WERI-Rb-1 (cell line): ENCODE measurements around the gene HES2.

Experiments
- DNase-seq: peaks from one replicate; pipeline ENCODE4 v3.0.0-alpha.2; 2020
- H3K27ac ChIP-seq: fragments of 250-450 bp; sonication (Bioruptor Pico); 2 replicates; pipeline ENCODE4 v1.5.1; 2020; ENCODE audit warnings: mild to moderate bottlenecking, moderate library complexity
- H3K27me3 ChIP-seq: fragments of 250-450 bp; sonication (Bioruptor Pico); 2 replicates; pipeline ENCODE4 v1.5.1; 2021; ENCODE audit warnings: mild to moderate bottlenecking, low read depth, moderate library complexity; ENCODE audit not compliant: insufficient read depth, severe bottlenecking
- H3K36me3 ChIP-seq: fragments of 250-450 bp; sonication (Bioruptor Pico); 2 replicates; pipeline ENCODE4 v1.5.1; 2020; ENCODE audit warnings: mild to moderate bottlenecking, moderate library complexity
- H3K4me3 ChIP-seq: 2 replicates; pipeline ENCODE4 v1.5.1; 2011; ENCODE audit warnings: low read depth, mild to moderate bottlenecking, control low read depth, low read length
- H3K9me3 ChIP-seq: fragments of 250-450 bp; sonication (Bioruptor Pico); 2 replicates; pipeline ENCODE4 v1.5.1; 2021; ENCODE audit warnings: mild to moderate bottlenecking, moderate library complexity; ENCODE audit not compliant: severe bottlenecking
- CTCF ChIP-seq: IDR thresholded peaks from 2 replicates; pipeline ENCODE4 v1.5.1; 2011; ENCODE audit warnings: low read depth, mild to moderate bottlenecking, control low read depth, inconsistent platforms, low read length

HES2 gene

GRCh38 chr1:6419804-6420453 lies at the start of gene HES2:
TSS of gene HES2 (minus strand) at chr1:6419919. CDS start at chr1:6419820, 99 bp downstream.
- Histone ChIP-seq H3K27me3 (no peaks in the 10 kb centered on the region), H3K9me3 (no peaks in the 10 kb centered on the region), H3K36me3 (no peaks in the 10 kb centered on the region), H3K4me3 (no peak within 1 kb of the TSS), H3K27ac (no peak within 1 kb of the TSS)
- no peak for TF ChIP-seq CTCF
- no peak for DNase-seq

- no peak for DNase-seq
- Histone ChIP-seq H3K4me3 (no peak overlapping the region), H3K36me3 (peaks cover 46% of the 10 kb centered on the region), H3K27ac (no peak overlapping the region), H3K9me3 (no peaks in the 10 kb centered on the region), H3K27me3 (no peaks in the 10 kb centered on the region)
- TF ChIP-seq CTCF: no peak
Measured at GRCh38 chr1:6468729-6469461, 49.2 kb upstream of the HES2 start.

- no peak for DNase-seq
- Histone ChIP-seq H3K27me3 (no peaks in the 10 kb centered on the region), H3K4me3 (no peak overlapping the region), H3K9me3 (no peaks in the 10 kb centered on the region), H3K27ac (no peak overlapping the region), H3K36me3 (peaks cover 45% of the 10 kb centered on the region)
- TF ChIP-seq CTCF: no peak
Measured at GRCh38 chr1:6467744-6468688, 48.3 kb upstream of the HES2 start.

GRCh38 chr1:6467224-6467623 lies 47.5 kb upstream of the HES2 start:
- Histone ChIP-seq H3K27ac (no peak overlapping the region), H3K9me3 (no peaks in the 10 kb centered on the region), H3K36me3 (peaks cover 45% of the 10 kb centered on the region), H3K27me3 (no peaks in the 10 kb centered on the region), H3K4me3 (no peak overlapping the region)
- DNase-seq: no peak
- TF ChIP-seq CTCF: no peak

GRCh38 chr1:6466751-6467150 lies 47.0 kb upstream of the HES2 start:
- Histone ChIP-seq H3K4me3 (no peak overlapping the region), H3K36me3 (peaks cover 43% of the 10 kb centered on the region), H3K27ac (no peak overlapping the region), H3K27me3 (no peaks in the 10 kb centered on the region), H3K9me3 (no peaks in the 10 kb centered on the region)
- DNase-seq: no peak
- no peak for TF ChIP-seq CTCF
